Osteocyte (in vitro differentiated cells): ENCODE data around the gene APH1B. TPM values are rescaled to one million over a fixed set of nuclear protein-coding genes. Genes with fewer than 3 reads are reported as not detected.

ENCODE experiments used
- DNase-seq: peaks from one replicate; pipeline ENCODE4 v3.0.0; 2021; ENCODE audit warnings: mixed read lengths; ENCODE audit not compliant: unreplicated experiment; ENCODE audit errors: extremely low spot score
- H3K27ac Mint-ChIP-seq: one replicate; pipeline ENCODE4 v1.8.0; 2021; ENCODE audit warnings: mild to moderate bottlenecking, mixed read lengths; ENCODE audit not compliant: unreplicated experiment
- H3K27me3 Mint-ChIP-seq: one replicate; pipeline ENCODE4 v1.8.0; 2021; ENCODE audit warnings: mixed read lengths; ENCODE audit not compliant: unreplicated experiment
- H3K36me3 Mint-ChIP-seq: one replicate; pipeline ENCODE4 v1.8.0; 2021; ENCODE audit warnings: mixed read lengths; ENCODE audit not compliant: unreplicated experiment
- H3K4me1 Mint-ChIP-seq: one replicate; pipeline ENCODE4 v1.8.0; 2021; ENCODE audit warnings: mixed read lengths; ENCODE audit not compliant: unreplicated experiment
- H3K4me3 Mint-ChIP-seq: one replicate; pipeline ENCODE4 v1.8.0; 2021; ENCODE audit warnings: mild to moderate bottlenecking, moderate library complexity, mixed read lengths; ENCODE audit not compliant: unreplicated experiment
- H3K9me3 Mint-ChIP-seq: one replicate; pipeline ENCODE4 v1.8.0; 2021; ENCODE audit warnings: mixed read lengths; ENCODE audit not compliant: unreplicated experiment
- total RNA-seq: library from RNA; stranded (reverse); gene quantifications from 2 replicates; pipeline ENCODE4 v1.2.1, GENCODE V29; 2021
- TF ChIP-seq, protein P1 (sequence below): fragments of 200-600 bp; sonication (generic); IDR thresholded peaks from 2 replicates; pipeline ENCODE4 v1.5.0; 2021; ENCODE audit warnings: antibody characterized with exemption, mild to moderate bottlenecking, moderate library complexity

The APH1B gene
- total RNA-seq, 1 donor from 2014 or later = 13.9 TPM

DNA sequence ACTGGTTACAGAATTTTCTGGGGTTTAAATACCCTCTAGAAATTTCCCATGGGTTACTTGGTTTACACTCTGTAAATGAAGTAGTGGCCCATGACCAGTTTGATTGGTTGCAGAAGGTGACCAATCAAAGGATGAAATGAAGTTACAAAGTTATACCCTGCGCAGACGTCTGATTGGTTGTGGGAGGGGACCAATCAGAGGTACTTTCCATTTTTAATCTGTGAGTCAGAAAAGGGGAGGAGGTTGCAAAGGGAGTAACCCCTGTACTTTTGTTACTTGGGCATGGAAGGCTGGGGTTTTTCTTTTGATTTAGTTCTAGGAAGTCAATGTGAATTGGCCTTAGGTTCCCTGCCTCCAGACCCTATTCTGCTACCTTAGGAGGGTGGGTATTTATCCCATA lies 18.7 kb upstream of the APH1B start:
- H3K9me3 Mint-ChIP-seq = no peaks in the 10 kb centered on the region
- H3K4me3 Mint-ChIP-seq = no peak overlapping the region
- peaks cover 31% of the 10 kb centered on the region for H3K4me1 Mint-ChIP-seq
- no peak overlapping the region for H3K27ac Mint-ChIP-seq
- peaks cover 26% of the 10 kb centered on the region for H3K36me3 Mint-ChIP-seq
- no peak for DNase-seq
- TF ChIP-seq, protein P1, sequence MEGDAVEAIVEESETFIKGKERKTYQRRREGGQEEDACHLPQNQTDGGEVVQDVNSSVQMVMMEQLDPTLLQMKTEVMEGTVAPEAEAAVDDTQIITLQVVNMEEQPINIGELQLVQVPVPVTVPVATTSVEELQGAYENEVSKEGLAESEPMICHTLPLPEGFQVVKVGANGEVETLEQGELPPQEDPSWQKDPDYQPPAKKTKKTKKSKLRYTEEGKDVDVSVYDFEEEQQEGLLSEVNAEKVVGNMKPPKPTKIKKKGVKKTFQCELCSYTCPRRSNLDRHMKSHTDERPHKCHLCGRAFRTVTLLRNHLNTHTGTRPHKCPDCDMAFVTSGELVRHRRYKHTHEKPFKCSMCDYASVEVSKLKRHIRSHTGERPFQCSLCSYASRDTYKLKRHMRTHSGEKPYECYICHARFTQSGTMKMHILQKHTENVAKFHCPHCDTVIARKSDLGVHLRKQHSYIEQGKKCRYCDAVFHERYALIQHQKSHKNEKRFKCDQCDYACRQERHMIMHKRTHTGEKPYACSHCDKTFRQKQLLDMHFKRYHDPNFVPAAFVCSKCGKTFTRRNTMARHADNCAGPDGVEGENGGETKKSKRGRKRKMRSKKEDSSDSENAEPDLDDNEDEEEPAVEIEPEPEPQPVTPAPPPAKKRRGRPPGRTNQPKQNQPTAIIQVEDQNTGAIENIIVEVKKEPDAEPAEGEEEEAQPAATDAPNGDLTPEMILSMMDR = no peak
- H3K27me3 Mint-ChIP-seq = no peaks in the 10 kb centered on the region

DNA sequence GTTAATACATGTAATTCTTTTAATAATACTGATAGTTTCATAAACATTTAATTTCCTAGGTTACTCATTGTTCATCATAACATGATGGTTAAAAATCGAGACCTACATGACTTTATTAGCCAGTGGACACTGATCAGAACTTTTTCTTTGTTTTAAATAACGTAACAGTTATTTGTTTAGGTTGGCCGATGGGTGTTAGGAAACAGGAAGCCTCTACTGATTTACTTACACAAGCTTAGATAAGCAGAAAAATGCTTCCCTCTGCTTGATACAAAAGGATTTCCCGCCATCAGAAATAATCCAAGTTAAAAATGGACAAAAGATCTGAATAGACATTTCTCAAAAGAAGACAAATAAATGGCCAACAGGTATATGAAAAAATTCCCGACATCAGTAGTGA lies 16.6 kb upstream of the APH1B start:
- Mint-ChIP-seq H3K4me3 (no peak overlapping the region), H3K4me1 (peaks cover 21% of the 10 kb centered on the region), H3K27ac (no peak overlapping the region)

DNA sequence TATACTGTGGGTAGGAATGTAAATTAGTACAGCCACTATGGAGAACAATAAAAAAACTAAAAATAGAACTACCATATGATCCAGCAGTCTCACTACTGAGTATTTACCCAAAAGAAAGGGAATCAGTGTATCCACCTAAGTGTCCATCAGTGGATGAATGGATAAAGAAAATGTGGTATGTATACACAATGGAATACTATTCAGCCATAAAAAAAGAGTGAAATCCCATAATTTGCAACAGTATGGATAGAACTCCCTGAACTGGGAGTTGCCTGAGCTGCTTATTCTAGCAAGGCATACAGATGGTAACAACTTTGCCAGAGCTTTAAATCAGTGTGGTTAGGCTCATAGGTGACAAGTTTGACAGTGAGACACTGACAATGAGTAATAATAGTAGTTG lies 16.1 kb upstream of the APH1B start:
- TF ChIP-seq, protein P1 = no peak
- peaks cover 16% of the 10 kb centered on the region for H3K4me1 Mint-ChIP-seq
- H3K4me3 Mint-ChIP-seq = no peak overlapping the region
- DNase-seq = no peak
- H3K27me3 Mint-ChIP-seq = no peaks in the 10 kb centered on the region
- H3K9me3 Mint-ChIP-seq = no peaks in the 10 kb centered on the region
- no peak overlapping the region for H3K27ac Mint-ChIP-seq
- peaks cover 32% of the 10 kb centered on the region for H3K36me3 Mint-ChIP-seq

More for the DNA sequence above, 16.6 kb upstream of the APH1B start:
- Mint-ChIP-seq H3K9me3 (no peaks in the 10 kb centered on the region), H3K36me3 (peaks cover 32% of the 10 kb centered on the region), H3K27me3 (no peaks in the 10 kb centered on the region)
- TF ChIP-seq, protein P1 = no peak
- no peak for DNase-seq

DNA sequence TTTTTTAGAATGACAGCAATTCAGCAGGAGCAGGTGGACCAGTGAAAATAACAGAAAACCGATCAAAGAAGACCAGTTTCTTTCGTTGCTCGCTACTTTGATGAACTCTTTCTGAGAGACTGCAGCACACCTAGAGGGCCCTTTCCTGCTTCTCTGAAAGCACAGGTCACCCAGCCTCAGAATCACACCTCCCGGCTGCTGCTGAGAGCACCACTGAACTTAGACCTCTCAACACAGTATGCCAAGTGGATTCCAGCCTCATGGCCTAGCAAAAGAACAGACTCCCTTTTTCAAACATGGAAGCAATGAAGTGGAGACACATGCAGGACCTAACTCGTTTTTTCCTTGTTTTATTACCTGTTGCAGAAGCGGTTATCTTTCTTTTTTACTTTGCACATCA lies 13.9 kb upstream of the APH1B start:
- Mint-ChIP-seq H3K36me3 (peaks cover 34% of the 10 kb centered on the region), H3K27me3 (no peaks in the 10 kb centered on the region), H3K9me3 (no peaks in the 10 kb centered on the region), H3K4me1 (peaks cover 6% of the 10 kb centered on the region), H3K27ac (no peak overlapping the region), H3K4me3 (no peak overlapping the region)
- no peak for DNase-seq
- TF ChIP-seq, protein P1 = no peak

DNA sequence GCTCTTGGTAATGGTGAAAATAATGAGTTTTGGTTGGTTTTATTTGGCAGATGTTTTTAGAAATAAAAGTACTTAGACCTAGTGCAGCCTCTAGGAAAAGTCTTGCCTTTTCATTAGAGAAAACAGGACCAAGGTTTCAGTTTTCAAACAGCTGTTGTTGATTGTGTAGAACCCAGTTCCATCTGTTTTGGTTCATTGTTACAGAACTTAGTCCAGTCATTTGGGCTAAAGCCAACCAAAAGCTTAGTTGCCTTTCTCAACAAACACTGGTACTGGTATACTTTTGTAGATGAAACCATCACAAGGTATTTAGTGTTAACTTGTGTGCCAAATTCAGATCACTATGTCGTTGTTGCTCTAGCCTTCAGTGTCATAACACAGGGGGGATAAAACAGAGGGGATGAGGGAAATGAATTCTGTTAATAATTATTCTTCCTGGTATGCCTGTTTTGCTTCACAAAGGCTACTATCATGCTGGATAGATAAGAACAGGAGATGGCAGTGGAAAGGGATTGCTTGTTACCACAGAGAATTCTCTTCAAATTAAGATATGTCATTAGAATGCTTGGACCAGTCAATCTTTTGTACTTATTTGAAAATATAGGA lies 12.6 kb upstream of the APH1B start:
- H3K4me3 Mint-ChIP-seq = no peak overlapping the region
- peak overlapping the region; percentile 35 for H3K27ac Mint-ChIP-seq
- no peaks in the 10 kb centered on the region for H3K27me3 Mint-ChIP-seq
- TF ChIP-seq, protein P1 = no peak
- H3K4me1 Mint-ChIP-seq = peaks cover 6% of the 10 kb centered on the region
- H3K9me3 Mint-ChIP-seq = no peaks in the 10 kb centered on the region
- H3K36me3 Mint-ChIP-seq = peaks cover 34% of the 10 kb centered on the region
- DNase-seq = no peak
